K562 (cell line): ENCODE measurements around the gene HDAC7.

Experiments used
- CREB1 ChIP-seq, 2 experiments: sonication (generic) in 1 of 2; formaldehyde crosslinking in 1 of 2; IDR thresholded peaks; 2 replicates each; pipeline versions ENCODE4 v1.6.1 to v1.8.0; 2012 to 2022; ENCODE audit warnings: inconsistent platforms in 1 of 2, mild to moderate bottlenecking in 1 of 2, missing genetic modification reagents in 1 of 2, moderate library complexity in 1 of 2
- PATZ1 ChIP-seq: fragments of 250-450 bp; sonication (Bioruptor Pico); IDR thresholded peaks from 2 replicates; pipeline ENCODE4 v1.5.0; 2020; ENCODE audit warnings: mild to moderate bottlenecking, borderline replicate concordance
- U2AF2 ChIP-seq: fragments of 200-400 bp; formaldehyde crosslinking; optimal IDR thresholded peaks from 2 replicates; pipeline ENCODE3; 2017; ENCODE audit warnings: low read depth, mild to moderate bottlenecking, low read length

GRCh38 chr12:47752121-47752520 is 67.6 kb downstream of the HDAC7 start:
- TF ChIP-seq U2AF2 (no peak), CREB1 (IDR thresholded peaks at IDR 0.05) (no peak), CREB1 (CRISPR knock-in tag; IDR thresholded peaks at IDR 0.05) (no peak), PATZ1 (no peak)
